Left cardiac atrium (tissue), 4 donors: ENCODE data around the gene ALPP. TPM values are rescaled to one million over a fixed set of nuclear protein-coding genes. Genes with fewer than 3 reads are reported as not detected.
"Not testable (repeated sequence)": the region's sequence is repeated elsewhere in the genome, so short reads cannot be mapped to it uniquely, and the experiment has no call there.

Source experiments
- ATAC-seq, 2 donors: fragments of 200-7000 bp; cut with Tn5 transposase; one replicate each; pipeline ENCODE4 v1.9.1; 2020; ENCODE audit warnings: mild to moderate bottlenecking in 2 of 2, moderate library complexity in 2 of 2
- DNase-seq: peaks from one replicate; pipeline ENCODE4 v3.0.0-alpha.2; 2020
- intact Hi-C, 2 donors: fragments of 100-400 bp; cut with DNase I; formaldehyde crosslinking; loops; one replicate each; pipeline versions ENCODE4 v1.14.1 to v1.15.1; 2022 to 2023
- long read RNA-seq: library from polyadenylated mRNA; unstranded; transcript quantifications from one replicate; pipeline ENCODE4 v2.0.0, GENCODE V29; 2021
- total RNA-seq, 2 donors: library from RNA; stranded (reverse); fragmentation: NEBNext Ultra II Directional; extraction: Animal tissue kit (Norgen Biotek cat#: 25700); gene quantifications; one replicate each; pipeline ENCODE4 v1.2.1, GENCODE V29; 2021
- donor health status: DM: no; HTN: yes; CAD: no.
- donor health status: DM: no; HTN: yes; CAD: no; lungs with severe emphysema.
- donor health status: DM: yes; HTN: yes; CAD: no.
- donor health status: Dilated cardiomyopathy.

Gene ALPP
- total RNA-seq = not detected
- long read RNA-seq = 0 reads

DNA sequence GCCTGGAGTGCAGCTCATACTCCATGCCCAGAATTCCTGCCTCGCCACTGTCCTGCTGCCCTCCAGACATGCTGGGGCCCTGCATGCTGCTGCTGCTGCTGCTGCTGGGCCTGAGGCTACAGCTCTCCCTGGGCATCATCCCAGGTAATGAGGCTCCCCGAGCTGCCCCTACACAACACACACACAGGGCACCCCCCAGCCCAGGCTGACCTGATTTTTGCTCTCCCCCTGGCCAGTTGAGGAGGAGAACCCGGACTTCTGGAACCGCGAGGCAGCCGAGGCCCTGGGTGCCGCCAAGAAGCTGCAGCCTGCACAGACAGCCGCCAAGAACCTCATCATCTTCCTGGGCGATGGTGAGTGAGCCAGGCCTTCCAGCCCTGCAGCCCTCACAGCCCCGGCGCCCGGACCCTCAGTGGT, at the start of gene ALPP:
Gene ALPP (plus strand): TSS at position 17 of the 417 bp plus-strand sequence. CDS start 52 bp downstream, at position 69.
- DNase-seq, intact Hi-C loops, ATAC-seq: not testable (repeated sequence)

DNA sequence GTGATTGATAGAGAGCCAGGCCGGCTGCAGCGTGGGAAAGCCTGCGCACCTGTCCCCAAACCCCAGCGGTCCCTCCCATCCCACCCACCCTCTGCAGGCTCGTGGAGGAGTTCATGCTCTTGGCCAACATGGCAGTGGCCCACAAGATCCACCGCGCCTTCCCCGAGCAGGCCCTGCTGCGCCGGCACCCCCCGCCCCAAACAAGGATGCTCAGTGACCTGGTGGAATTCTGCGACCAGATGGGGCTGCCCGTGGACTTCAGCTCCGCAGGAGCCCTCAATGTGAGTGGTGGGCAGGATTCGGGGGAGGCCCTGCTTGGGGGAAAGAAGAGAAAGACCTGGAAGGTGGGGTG, 48.9 kb upstream of the ALPP start:
- ATAC-seq (no peak), DNase-seq (peak; percentile 8)
- intact Hi-C loops = loop anchor here in 1 of 2 donors (5.0 kb wide), 1 partner anchor 402 kb away; the partner anchor contains the start of gene NPPC

DNA sequence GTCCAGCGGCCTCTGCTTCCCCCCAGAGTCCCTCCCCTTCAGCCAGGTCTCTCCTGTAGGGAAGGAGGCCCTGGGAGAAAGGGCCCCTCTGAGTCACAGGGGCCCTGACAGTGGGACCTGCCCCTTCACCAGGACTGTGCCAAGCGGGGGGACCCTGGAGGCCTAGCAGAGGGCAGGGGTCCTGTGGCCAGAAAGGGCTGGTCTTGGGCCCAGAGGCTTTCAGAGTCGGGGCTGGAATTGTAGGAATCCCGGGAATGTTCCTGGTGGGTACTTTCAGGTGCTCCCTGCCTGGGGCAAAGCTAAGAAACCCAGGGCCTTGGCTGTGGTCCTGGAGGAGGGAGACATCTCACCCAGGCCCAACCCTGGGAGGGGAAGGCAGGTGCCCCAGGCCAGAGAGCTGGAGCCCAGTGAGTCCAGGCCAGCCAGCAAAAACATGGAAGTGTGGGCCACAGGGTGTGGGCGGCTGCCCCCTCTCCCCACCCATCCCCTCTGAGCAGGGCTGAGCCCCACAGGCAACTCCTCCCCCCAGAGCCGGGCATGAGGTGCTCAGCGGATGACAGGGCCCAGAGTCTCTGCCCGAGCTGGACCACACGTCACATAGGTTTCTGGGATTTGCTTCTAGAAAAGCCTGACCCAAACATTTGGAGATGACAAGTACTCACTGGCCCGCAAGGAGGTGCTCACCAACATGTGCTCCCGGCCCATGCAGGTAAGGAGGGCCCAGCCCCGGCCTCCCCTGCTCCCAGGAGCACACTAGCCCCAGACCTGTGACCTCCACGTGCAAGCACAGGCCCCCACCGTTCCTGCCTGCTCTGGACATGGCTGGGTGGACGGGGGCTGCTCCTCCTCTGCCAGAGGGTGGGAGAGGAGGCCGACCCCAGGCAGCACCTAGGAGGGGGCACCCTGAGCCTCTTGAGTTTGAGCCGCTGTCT, 48.2 kb upstream of the ALPP start:
- intact Hi-C loops = no loop called here
- DNase-seq = peak; percentile 10
- ATAC-seq = no peak

DNA sequence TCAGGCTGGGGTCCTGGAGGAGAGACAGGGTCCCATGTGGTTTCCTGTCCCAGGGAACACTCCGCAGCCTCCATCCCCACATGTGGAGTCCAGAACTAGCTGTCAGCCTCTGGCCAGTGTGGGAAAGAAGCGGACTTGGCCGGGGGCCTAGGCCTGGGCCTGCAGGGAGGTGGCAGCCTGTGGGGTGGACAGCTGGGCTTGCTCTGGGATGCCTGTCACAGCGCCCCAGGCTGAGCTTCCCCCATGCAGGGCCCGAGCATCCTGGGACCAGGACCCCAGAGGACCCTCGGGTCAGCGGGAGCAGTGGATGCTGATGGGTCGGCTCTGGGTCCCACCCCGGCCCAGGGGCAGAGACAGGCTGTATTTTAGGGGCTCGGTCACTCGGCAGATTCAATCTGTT, 47.5 kb upstream of the ALPP start:
- peak in 1 of 2 donors; percentile 50 for ATAC-seq
- intact Hi-C loops = not testable (repeated sequence)

DNA sequence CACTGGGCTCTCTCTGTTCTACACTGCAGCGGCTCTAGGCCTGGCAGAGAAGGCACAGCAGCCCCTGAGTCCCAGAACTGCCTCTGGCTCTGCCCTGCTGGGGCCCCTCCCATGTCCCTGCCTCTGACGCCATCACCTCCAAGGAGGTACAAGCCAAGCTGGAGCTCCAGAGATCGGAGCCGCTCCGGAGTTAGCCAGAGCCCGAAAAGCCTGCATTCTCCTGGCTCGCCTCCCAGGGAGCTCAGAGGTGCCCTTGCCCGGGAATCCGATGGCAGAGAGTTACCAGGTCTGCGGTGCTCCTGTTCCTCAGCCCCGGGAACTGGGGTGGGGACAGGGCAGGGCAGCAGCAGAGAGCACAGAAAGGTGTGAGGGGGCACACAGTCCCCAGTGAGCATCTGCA, 46.9 kb upstream of the ALPP start:
- intact Hi-C loops = not testable (repeated sequence)
- peak; percentile 10 to 55 for ATAC-seq

More for the DNA sequence above, 47.5 kb upstream of the ALPP start:
- peak; percentile 58 for DNase-seq

DNA sequence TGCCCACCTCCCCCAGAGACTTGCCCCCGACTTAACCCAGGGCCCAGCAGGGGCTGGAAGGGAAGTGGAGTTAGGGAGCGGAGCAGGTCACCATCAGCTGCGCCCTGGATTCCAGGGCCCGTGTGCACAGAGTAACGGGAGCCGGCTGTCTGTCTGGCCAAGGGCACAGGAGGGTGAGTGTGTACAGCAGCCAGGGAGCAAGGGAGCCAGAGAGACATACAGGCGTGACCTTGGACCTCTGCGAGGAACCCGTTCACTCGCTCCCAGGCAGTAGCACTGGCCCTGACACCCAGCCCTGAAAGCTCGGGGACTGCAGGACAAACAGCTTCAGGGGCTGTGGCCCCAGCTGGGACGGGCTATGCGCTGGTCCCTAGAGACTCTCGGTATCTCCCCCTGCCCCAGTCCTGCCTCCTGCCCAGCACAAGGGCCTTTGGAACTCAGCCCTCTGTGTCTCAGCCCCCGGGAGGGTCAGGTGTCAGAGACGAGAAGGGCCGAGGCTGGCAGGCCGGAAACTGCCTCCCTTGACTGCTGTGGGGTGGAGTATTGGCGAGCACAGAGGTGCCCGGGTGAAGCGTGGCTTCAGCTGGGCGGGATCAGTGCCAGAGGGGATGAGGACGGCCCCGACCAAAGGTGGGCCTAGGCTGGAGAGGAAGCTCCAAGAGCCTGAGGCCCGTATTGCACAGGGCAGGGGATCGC, 46.2 kb upstream of the ALPP start:
- DNase-seq = peak; percentile 7
- intact Hi-C loops, ATAC-seq: not testable (repeated sequence)

More for the DNA sequence above, 46.9 kb upstream of the ALPP start:
- DNase-seq = peak; percentile 24

DNA sequence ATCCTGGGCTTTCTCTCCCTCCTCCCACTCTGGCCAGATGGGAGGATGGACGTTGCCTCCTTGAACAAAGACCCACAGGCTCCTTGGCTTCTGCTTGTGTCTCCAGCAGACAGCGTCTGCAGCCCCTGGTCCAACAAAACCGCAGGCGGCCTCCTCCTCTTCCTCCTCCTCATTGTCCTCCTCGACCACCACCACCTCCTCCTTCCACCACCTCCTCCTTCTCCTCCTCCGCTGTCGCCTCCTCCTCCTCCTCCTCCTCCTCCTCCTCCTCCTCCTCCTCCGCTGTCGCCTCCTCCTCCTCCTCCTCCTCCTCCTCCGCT, 45.7 kb upstream of the ALPP start:
- intact Hi-C loops = no loop called here
- ATAC-seq (no peak), DNase-seq (no peak)

DNA sequence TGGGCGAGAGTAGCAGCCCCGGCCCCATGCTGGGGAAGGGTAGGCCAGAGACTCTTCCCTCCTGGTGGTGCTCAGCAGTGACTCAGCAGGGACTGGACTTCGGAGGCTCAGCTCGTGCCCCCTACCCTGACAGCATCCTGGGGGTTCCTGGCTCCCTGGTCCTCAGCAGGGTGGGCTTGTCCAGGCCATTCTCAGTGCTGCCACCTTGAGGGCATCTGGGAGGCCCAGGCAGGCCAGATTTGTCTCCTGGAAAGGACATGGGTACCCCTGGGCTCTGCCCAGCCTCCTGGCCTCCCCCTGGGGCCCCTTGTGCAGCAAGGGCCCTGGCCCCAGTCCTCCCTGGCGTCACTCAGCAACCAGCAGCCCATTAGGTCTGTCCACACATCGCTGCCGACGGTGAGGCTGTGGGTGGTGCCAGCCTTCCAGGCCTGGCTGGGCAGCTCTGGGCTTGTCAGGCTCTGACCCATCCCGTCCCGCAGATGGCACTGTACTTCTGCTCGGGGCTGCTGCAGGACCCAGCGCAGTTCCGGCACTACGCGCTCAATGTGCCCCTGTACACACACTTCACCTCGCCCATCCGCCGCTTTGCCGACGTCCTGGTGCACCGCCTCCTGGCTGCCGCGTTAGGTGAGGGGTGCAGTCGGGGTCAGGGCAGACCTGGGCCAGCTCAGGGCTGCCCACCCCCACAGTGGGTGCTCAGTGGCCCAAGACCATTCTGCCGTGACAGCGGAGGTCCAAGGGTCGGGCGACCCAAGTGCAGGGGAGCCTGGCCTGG, 45.0 kb upstream of the ALPP start:
- DNase-seq = peak; percentile 12
- intact Hi-C loops = no loop called here

DNA sequence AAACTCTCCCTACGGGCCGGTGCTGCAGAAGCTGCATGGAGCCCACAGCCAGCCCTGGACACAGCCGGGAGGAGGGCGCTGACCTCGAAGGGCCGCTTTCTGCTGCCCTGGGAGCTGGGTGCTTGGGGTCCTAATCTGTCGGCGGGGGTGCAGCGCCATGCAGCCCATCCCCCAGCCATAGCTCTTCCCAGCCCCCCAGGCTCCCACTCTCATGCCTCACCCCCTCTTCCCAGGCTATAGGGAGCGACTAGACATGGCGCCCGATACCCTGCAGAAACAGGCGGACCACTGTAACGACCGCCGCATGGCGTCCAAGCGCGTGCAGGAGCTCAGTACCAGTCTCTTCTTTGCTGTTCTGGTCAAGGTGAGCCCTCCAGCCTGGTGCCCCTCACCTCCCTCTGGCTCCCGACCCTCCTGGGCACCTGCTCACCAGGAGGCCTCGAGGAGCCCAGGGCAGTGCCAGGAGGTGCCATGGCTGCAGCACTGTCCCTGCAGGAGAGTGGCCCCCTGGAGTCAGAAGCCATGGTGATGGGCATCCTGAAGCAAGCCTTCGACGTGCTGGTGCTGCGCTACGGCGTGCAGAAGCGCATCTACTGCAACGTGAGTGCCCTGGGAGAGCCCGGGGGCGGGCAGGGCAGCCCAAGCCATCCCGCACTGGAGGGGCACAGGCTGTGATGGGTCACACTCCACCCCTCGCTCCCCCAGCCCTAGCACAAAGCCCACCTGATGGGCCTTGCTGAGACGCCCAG, 44.2 kb upstream of the ALPP start:
- intact Hi-C loops, ATAC-seq: not testable (repeated sequence)
- peak; percentile 11 for DNase-seq

More for the DNA sequence above, 45.0 kb upstream of the ALPP start:
- no peak for ATAC-seq

DNA sequence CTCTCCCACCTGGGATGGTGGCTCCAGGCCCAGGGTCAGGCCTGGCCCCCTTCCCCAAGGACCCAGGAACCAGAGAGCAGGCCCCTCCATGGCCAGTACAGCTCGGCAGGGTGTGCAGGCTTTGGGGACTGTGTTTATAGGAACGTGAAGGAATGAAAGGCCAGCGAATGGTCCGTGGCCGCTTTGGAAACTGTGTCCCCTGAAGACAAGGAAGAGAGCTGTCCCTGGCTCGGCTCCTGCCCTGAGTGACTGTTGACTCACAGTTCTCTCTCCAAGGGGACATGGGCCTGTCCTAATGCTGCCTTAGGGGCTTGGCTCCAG, 43.7 kb upstream of the ALPP start:
- intact Hi-C loops, ATAC-seq: not testable (repeated sequence)
- DNase-seq = peak; percentile 4

- ATAC-seq (peak in 1 of 2 donors; percentile 18), DNase-seq (peak; percentile 18)
- intact Hi-C loops = not testable (repeated sequence)
These were observed 43.2 kb upstream of the ALPP start for GRCh38 chr2:232335206-232335858.

DNA sequence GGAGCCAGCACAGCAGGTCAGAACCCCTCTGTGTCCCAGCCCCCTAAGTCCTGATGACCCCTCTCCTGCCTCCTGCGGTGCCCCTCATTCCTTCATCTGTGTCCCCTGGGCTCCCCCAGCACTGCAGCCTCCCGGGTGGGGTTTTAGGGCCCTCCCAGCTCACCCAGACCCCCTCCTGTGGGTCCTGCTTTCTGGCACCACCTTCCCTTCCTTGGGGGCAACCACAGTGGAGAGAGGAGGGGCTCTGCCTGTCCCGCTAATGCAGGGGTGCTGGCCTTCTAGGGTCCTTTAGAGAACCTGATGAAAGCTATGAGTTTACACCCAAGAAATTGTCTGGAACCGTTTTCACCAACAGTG, 42.7 kb upstream of the ALPP start:
- intact Hi-C loops = no loop called here
- DNase-seq = peak; percentile 5
- no peak for ATAC-seq

GRCh38 chr2:232336241-232336736, 42.3 kb upstream of the ALPP start:
- intact Hi-C loops = no loop called here
- DNase-seq = peak; percentile 22
- no peak for ATAC-seq

GRCh38 chr2:232336981-232337720, 41.4 kb upstream of the ALPP start:
- DNase-seq = peak; percentile 7
- no peak for ATAC-seq
- intact Hi-C loops = no loop called here

DNA sequence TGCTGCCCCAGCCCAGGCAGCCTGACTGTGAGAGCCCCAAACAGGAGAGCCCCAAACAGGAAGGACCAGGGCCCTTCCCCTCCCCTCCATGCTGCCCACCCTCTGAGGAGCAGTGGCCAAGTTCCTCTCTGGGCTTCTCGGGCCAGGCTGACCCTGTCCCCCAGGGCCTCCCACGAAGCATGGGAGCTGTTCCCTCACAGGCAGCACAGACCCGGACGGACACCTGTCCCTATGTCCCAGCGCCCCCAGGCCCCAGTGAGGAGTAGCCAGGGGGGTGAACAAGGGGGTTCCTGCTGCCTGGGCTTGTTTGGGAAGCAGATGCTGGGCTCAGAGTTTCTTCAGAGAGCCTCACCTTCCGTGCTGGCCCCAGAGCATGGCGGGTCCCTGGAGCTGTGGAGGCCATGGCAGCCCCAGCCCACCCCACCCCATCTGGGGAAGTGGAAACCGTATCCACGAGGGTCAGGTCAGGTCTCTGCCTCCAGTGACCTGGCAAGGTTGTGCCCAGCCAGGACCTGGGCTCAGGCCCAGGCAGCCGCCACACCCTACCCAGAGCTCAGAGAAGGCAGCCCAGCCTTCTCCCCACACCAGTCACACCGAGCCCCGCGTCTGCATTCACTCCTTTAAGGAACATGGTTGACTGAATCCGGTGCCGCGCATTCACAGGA, 40.3 kb upstream of the ALPP start:
- ATAC-seq, intact Hi-C loops: not testable (repeated sequence)
- peak; percentile 5 for DNase-seq

DNA sequence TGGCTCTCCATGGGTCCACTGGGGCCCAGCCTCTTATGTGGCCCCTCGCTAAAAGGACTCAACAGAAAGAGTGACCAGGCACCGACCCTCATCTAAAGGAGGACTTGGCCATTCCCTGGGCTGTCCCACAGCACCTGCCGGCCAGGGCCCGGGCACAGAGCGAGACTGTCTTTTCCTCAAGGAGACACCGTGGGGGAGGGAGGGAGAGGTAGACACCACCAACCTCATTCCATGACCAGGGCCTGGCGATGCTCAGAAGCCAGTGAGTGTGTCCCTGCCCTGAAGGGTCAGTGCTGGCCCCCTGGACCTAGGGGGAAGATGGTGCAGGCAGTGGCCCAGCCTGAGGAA, 39.8 kb upstream of the ALPP start:
- ATAC-seq (no peak), DNase-seq (peak; percentile 5)
- intact Hi-C loops = no loop called here
